ENCODE data around the gene MYH2.

MYH2 gene

GRCh38 chr17:10516065-10516464 lies 33.4 kb downstream of the MYH2 start:
- no peak for DNase-seq (ENCODE audit: low read depth)
- no peak for TF ChIP-seq CTCF (conservative IDR thresholded peaks at IDR 0.05; ENCODE audit: low read length)
- H3K4me3 ChIP-seq (ENCODE audit: low read length) = no peak overlapping the region

DNA sequence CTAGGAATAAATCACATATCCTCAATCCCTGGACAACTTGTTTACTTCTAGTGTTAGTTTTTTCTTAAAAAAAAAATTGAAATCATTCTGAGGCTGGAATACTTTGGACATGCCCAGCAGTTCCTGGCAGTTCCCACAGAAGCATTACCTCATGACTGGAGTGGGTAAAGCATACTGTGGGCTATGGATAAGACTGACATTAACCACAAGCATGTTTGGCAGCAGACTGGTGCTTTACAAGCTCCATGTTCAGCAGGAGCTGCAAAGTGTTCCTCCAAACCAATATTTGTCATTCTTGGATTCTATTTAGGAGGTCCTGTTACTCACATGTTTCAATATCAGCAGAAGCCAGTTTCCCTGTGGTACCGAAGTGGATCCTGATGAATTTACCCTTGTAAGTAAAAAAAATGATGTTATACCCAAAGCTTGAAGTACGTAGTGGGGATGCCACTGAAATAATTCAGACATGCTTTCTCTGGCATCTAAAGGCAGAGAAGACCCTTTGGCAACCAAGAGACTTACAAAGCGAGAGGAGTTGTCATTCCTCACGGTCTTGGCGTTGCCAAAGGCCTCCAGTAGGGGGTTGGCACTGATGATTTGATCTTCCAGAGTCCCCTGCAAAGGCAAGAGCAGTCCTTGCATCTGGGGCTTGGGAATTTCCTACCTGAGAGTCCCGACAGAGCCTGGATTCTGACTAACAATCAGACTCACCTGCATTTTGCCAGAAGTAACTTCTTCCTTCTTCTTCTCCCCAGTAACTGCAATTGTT lies 36.0 kb downstream of the MYH2 start:
- TF ChIP-seq CTCF (conservative IDR thresholded peaks at IDR 0.05; ENCODE audit: low read length) = no peak
- H3K4me3 ChIP-seq (ENCODE audit: low read length) = no peak overlapping the region
- DNase-seq (ENCODE audit: low read depth) = peak; percentile 89

GRCh38 chr17:10512856-10513255 lies 36.6 kb downstream of the MYH2 start:
- H3K4me3 ChIP-seq (ENCODE audit: low read length) = no peak overlapping the region
- peak; percentile 21 for DNase-seq (ENCODE audit: low read depth)
- TF ChIP-seq CTCF (conservative IDR thresholded peaks at IDR 0.05; ENCODE audit: low read length) = no peak

DNA sequence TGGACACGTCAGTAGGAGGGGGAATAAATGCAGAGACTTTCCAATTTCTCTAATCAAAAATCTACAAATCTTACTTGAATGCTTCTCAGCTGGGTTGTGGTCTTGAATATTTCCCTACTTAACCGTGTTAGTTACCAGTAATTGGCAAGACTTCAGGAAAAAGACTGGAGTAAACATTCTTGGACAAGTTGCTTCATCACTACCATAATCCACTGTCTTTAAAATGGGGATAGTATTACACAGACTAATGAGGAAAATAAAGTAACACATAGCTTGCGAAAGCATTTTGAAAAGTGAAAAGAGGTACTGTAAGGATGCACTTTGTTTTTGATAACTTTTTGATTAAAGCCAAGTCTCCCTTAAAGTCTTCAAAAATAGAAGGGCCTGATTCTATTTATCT lies 49.5 kb downstream of the MYH2 start:
- TF ChIP-seq CTCF (conservative IDR thresholded peaks at IDR 0.05; ENCODE audit: low read length) = no peak
- no peak for DNase-seq (ENCODE audit: low read depth)
- no peak overlapping the region for H3K4me3 ChIP-seq (ENCODE audit: low read length)

DNA sequence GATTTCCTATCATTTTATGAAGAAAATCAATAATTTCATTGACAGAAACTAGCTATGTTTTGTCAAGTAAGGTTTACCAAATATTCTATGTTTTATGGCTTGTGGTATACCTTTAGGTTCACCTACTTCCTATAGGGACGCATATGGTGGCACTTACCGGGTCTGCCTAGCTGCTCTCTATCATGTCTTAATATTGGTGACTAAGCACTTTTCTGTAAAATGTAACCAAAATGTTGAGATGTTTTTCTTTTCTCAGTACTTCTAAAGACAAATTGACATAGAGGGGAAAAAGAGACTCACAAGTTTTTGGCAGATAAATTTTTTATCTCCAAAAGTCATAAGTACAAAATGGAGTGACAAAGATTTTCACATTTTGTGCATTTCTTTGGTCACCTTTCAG lies 57.5 kb downstream of the MYH2 start:
- DNase-seq (ENCODE audit: low read depth) = no peak
- no peak overlapping the region for H3K4me3 ChIP-seq (ENCODE audit: low read length)
- no peak for TF ChIP-seq CTCF (conservative IDR thresholded peaks at IDR 0.05; ENCODE audit: low read length)

DNA sequence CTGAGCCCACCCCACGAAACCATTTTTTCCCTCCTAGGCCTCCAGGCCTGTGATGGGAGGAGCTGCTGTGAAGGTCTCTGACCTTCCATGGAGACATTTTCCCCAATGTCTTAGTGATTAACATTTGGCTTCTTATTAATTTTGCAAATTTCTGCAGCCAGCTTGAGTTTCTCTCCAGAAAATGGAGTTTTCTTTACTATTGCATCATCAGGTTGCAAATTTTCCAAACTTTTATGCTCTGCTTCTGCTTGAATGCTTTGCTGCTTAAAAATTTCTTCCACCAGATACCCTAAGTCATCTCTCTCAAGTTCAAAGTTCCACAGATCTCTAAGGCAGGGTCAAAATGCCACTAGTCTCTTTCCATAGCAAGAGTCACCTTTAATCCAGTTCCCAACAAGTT lies 67.2 kb downstream of the MYH2 start:
- TF ChIP-seq CTCF (conservative IDR thresholded peaks at IDR 0.05; ENCODE audit: low read length) = no peak
- no peak overlapping the region for H3K4me3 ChIP-seq (ENCODE audit: low read length)
- DNase-seq (ENCODE audit: low read depth) = no peak

DNA sequence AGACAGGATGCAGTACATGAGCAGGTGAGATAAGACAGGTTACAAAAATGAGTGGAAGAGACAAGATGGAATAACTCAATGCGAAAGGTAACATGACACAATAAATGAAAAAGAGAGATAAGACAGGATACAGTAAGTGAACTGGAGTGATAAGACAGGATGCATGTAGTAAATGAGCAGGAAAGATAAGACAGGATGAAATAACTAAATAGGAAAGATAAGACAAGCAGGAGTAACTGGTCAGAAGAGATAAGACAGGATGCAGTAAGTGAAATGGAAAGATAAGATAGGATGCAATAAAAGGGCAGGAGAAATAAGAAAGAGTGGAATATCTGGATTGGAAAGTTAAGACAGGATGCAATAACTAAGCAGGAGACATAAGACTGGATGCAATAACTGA lies 71.8 kb downstream of the MYH2 start:
- DNase-seq (ENCODE audit: low read depth) = no peak
- no peak for TF ChIP-seq CTCF (conservative IDR thresholded peaks at IDR 0.05; ENCODE audit: low read length)
- no peak overlapping the region for H3K4me3 ChIP-seq (ENCODE audit: low read length)
